ENCODE data around the gene TAAR5.
"Not testable (repeated sequence)": the region's sequence is repeated elsewhere in the genome, so short reads cannot be mapped to it uniquely, and the experiment has no call there.

TAAR5 gene

GRCh38 chr6:132607544-132608233 is 18.1 kb upstream of the TAAR5 start:
- H3K27me3 ChIP-seq (ENCODE audit: control insufficient read depth, insufficient read depth, low read length), result no peaks in the 10 kb centered on the region
- no peak overlapping the region for H3K9ac ChIP-seq (ENCODE audit: low read length)
- H3K4me3 ChIP-seq (ENCODE audit: low read length), result no peak overlapping the region
- no peak overlapping the region for H3K27ac ChIP-seq (ENCODE audit: low read depth, low read length)
- no peaks in the 10 kb centered on the region for H3K36me3 ChIP-seq (ENCODE audit: control insufficient read depth, insufficient read depth, low read length)
- no peaks in the 10 kb centered on the region for H3K4me1 ChIP-seq (ENCODE audit: control insufficient read depth, insufficient read depth, low read length)

- Histone ChIP-seq H3K4me3 (ENCODE audit: low read length) (no peak overlapping the region), H3K4me1 (ENCODE audit: control insufficient read depth, insufficient read depth, low read length) (no peaks in the 10 kb centered on the region), H3K36me3 (ENCODE audit: control insufficient read depth, insufficient read depth, low read length) (no peaks in the 10 kb centered on the region), H3K9ac (ENCODE audit: low read length) (no peak overlapping the region), H3K27ac (ENCODE audit: low read depth, low read length) (no peak overlapping the region), H3K27me3 (ENCODE audit: control insufficient read depth, insufficient read depth, low read length) (no peaks in the 10 kb centered on the region)
These were observed 15.2 kb upstream of the TAAR5 start for GRCh38 chr6:132604635-132605152.

DNA sequence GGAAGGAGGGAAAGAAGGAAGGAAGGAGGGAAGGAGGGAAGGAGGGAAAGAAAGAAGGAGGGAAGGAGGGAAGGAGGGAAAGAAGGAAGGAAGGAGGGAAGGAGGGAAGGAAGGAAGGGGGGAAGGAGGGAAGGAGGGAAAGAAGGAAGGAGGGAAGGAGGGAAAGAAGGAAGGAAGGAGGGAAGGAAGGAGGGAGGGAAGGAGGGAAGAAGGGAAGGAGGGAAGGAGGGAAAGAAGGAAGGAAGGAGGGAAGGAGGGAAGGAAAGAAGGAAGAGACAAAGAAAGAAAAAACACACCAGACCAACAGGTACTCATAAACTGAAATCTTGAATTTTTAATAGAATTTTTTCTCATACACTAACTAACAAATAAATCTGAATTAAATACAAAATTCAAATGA is 11.4 kb upstream of the TAAR5 start:
- H3K4me3 ChIP-seq (ENCODE audit: low read length); H3K27ac ChIP-seq (ENCODE audit: low read depth, low read length); H3K9ac ChIP-seq (ENCODE audit: low read length); H3K27me3 ChIP-seq (ENCODE audit: control insufficient read depth, insufficient read depth, low read length); H3K36me3 ChIP-seq (ENCODE audit: control insufficient read depth, insufficient read depth, low read length); H3K4me1 ChIP-seq (ENCODE audit: control insufficient read depth, insufficient read depth, low read length): not testable (repeated sequence)

GRCh38 chr6:132598473-132598872 is 8.9 kb upstream of the TAAR5 start:
- H3K36me3 ChIP-seq (ENCODE audit: control insufficient read depth, insufficient read depth, low read length), result no peaks in the 10 kb centered on the region
- no peaks in the 10 kb centered on the region for H3K27me3 ChIP-seq (ENCODE audit: control insufficient read depth, insufficient read depth, low read length)
- no peak overlapping the region for H3K27ac ChIP-seq (ENCODE audit: low read depth, low read length)
- no peaks in the 10 kb centered on the region for H3K4me1 ChIP-seq (ENCODE audit: control insufficient read depth, insufficient read depth, low read length)
- H3K9ac ChIP-seq (ENCODE audit: low read length), result no peak overlapping the region
- H3K4me3 ChIP-seq (ENCODE audit: low read length), result no peak overlapping the region

DNA sequence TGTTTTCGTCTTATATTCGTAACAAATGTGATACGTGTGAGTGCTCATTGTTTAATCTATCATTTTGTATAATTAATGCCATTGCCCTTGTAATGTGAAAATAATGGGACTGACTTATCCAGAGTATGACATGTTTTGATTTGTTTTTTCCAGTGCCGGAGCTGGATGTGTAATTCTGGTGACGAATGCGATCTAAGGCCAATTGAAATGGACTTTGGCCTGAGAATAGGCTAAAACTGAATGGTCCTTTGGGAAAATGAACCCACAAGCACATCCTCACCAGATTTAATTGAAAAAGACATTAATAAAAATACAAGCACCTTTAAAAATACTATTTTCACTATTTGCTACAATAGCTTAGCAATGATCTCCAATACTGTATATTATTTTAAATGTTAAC is 6.7 kb upstream of the TAAR5 start:
- Histone ChIP-seq H3K9ac (ENCODE audit: low read length) (no peak overlapping the region), H3K27ac (ENCODE audit: low read depth, low read length) (no peak overlapping the region), H3K4me1 (ENCODE audit: control insufficient read depth, insufficient read depth, low read length) (no peaks in the 10 kb centered on the region)

GRCh38 chr6:132592855-132593254 is 3.3 kb upstream of the TAAR5 start:
- H3K27ac ChIP-seq (ENCODE audit: low read depth, low read length), result no peak overlapping the region
- H3K9ac ChIP-seq (ENCODE audit: low read length), result no peak overlapping the region
- no peaks in the 10 kb centered on the region for H3K4me1 ChIP-seq (ENCODE audit: control insufficient read depth, insufficient read depth, low read length)
- no peaks in the 10 kb centered on the region for H3K27me3 ChIP-seq (ENCODE audit: control insufficient read depth, insufficient read depth, low read length)
- H3K4me3 ChIP-seq (ENCODE audit: low read length), result no peak overlapping the region
- no peaks in the 10 kb centered on the region for H3K36me3 ChIP-seq (ENCODE audit: control insufficient read depth, insufficient read depth, low read length)

More for the DNA sequence above, 6.7 kb upstream of the TAAR5 start:
- no peaks in the 10 kb centered on the region for H3K27me3 ChIP-seq (ENCODE audit: control insufficient read depth, insufficient read depth, low read length)
- no peak overlapping the region for H3K4me3 ChIP-seq (ENCODE audit: low read length)
- no peaks in the 10 kb centered on the region for H3K36me3 ChIP-seq (ENCODE audit: control insufficient read depth, insufficient read depth, low read length)

DNA sequence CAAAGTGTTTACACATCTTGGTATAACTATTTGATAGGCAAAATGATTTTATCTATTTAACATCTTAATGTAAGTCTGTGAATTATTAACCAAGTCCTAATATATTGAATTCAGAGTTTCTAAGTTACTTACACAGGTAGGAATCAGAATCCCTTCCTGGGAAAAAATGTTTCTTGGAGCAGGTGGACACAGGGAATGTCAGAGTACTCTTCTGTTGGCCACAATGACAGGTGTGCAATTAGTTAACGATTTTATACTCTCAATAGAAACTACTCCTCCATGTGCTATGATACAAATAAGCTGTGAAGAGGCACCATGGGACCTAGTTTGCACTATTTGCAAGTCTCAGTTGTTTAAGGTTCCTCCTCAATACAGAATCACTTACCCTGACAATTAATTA is 821 bp upstream of the TAAR5 start:
- no peaks in the 10 kb centered on the region for H3K27me3 ChIP-seq (ENCODE audit: control insufficient read depth, insufficient read depth, low read length)
- no peak overlapping the region for H3K4me3 ChIP-seq (ENCODE audit: low read length)

GRCh38 chr6:132587424-132587823 is 2.1 kb downstream of the TAAR5 start:
- H3K36me3 ChIP-seq (ENCODE audit: control insufficient read depth, insufficient read depth, low read length), result no peaks in the 10 kb centered on the region
- no peak overlapping the region for H3K4me3 ChIP-seq (ENCODE audit: low read length)
- H3K9ac ChIP-seq (ENCODE audit: low read length), result no peak overlapping the region
- no peaks in the 10 kb centered on the region for H3K4me1 ChIP-seq (ENCODE audit: control insufficient read depth, insufficient read depth, low read length)
- H3K27ac ChIP-seq (ENCODE audit: low read depth, low read length), result no peak overlapping the region
- no peaks in the 10 kb centered on the region for H3K27me3 ChIP-seq (ENCODE audit: control insufficient read depth, insufficient read depth, low read length)

More for the DNA sequence above, 821 bp upstream of the TAAR5 start:
- no peaks in the 10 kb centered on the region for H3K36me3 ChIP-seq (ENCODE audit: control insufficient read depth, insufficient read depth, low read length)
- H3K27ac ChIP-seq (ENCODE audit: low read depth, low read length), result no peak overlapping the region
- no peaks in the 10 kb centered on the region for H3K4me1 ChIP-seq (ENCODE audit: control insufficient read depth, insufficient read depth, low read length)
- no peak overlapping the region for H3K9ac ChIP-seq (ENCODE audit: low read length)

- no peak overlapping the region for H3K9ac ChIP-seq (ENCODE audit: low read length)
- H3K27ac ChIP-seq (ENCODE audit: low read depth, low read length), result no peak overlapping the region
- H3K36me3 ChIP-seq (ENCODE audit: control insufficient read depth, insufficient read depth, low read length), result no peaks in the 10 kb centered on the region
- H3K4me3 ChIP-seq (ENCODE audit: low read length), result no peak overlapping the region
- H3K27me3 ChIP-seq (ENCODE audit: control insufficient read depth, insufficient read depth, low read length), result no peaks in the 10 kb centered on the region
- H3K4me1 ChIP-seq (ENCODE audit: control insufficient read depth, insufficient read depth, low read length), result no peaks in the 10 kb centered on the region
These were observed 4.8 kb downstream of the TAAR5 start for GRCh38 chr6:132584698-132585097.

DNA sequence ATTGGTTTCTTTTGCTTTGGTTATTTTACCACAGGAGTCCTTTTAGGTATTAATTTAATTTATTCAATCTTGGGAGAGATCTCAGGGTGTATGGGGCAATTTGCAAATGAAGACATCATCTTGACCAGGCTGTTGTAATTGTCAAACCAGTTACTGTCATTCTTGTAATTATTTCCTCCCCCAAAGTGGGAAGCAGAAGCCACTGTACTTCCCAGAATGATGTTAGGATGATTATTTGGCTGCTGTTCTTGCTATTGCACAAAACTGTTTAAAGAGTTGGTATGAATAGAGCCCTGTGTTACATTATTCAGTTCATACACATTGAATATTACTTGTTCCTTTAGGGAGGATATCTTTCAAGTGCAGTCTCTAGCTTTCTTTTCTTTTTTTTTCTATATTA is 17.8 kb downstream of the TAAR5 start:
- Histone ChIP-seq H3K4me1 (ENCODE audit: control insufficient read depth, insufficient read depth, low read length) (no peaks in the 10 kb centered on the region), H3K9ac (ENCODE audit: low read length) (no peak overlapping the region), H3K27ac (ENCODE audit: low read depth, low read length) (no peak overlapping the region), H3K36me3 (ENCODE audit: control insufficient read depth, insufficient read depth, low read length) (no peaks in the 10 kb centered on the region), H3K27me3 (ENCODE audit: control insufficient read depth, insufficient read depth, low read length) (no peaks in the 10 kb centered on the region), H3K4me3 (ENCODE audit: low read length) (no peak overlapping the region)

DNA sequence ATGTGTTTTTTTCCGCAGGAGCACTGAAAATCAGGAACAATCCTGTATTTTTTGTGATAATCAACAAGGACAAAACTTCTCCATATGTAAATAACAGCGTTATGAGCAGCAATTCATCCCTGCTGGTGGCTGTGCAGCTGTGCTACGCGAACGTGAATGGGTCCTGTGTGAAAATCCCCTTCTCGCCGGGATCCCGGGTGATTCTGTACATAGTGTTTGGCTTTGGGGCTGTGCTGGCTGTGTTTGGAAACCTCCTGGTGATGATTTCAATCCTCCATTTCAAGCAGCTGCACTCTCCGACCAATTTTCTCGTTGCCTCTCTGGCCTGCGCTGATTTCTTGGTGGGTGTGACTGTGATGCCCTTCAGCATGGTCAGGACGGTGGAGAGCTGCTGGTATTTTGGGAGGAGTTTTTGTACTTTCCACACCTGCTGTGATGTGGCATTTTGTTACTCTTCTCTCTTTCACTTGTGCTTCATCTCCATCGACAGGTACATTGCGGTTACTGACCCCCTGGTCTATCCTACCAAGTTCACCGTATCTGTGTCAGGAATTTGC is 19.2 kb downstream of the TAAR5 start, which contains the start of gene TAAR6:
Gene TAAR6, plus strand, starts transcription at position 102 of the 557 bp plus-strand sequence. Its CDS starts 0 bp downstream, at position 102.
- no peak within 1 kb of the TSS for H3K4me3 ChIP-seq (ENCODE audit: low read length)
- H3K9ac ChIP-seq (ENCODE audit: low read length), result no peak within 1 kb of the TSS
- H3K27me3 ChIP-seq (ENCODE audit: control insufficient read depth, insufficient read depth, low read length), result no peaks in the 10 kb centered on the region
- H3K27ac ChIP-seq (ENCODE audit: low read depth, low read length), result no peak within 1 kb of the TSS
- H3K36me3 ChIP-seq (ENCODE audit: control insufficient read depth, insufficient read depth, low read length), result no peaks in the 10 kb centered on the region
- no peaks in the 10 kb centered on the region for H3K4me1 ChIP-seq (ENCODE audit: control insufficient read depth, insufficient read depth, low read length)

GRCh38 chr6:132569170-132569569 is 20.4 kb downstream of the TAAR5 start:
- Histone ChIP-seq H3K27me3 (ENCODE audit: control insufficient read depth, insufficient read depth, low read length) (no peaks in the 10 kb centered on the region), H3K4me1 (ENCODE audit: control insufficient read depth, insufficient read depth, low read length) (no peaks in the 10 kb centered on the region)

GRCh38 chr6:132568611-132569010 is 20.9 kb downstream of the TAAR5 start:
- Histone ChIP-seq H3K4me3 (ENCODE audit: low read length) (no peak overlapping the region), H3K9ac (ENCODE audit: low read length) (no peak overlapping the region)

More at GRCh38 chr6:132569170-132569569, 20.4 kb downstream of the TAAR5 start:
- Histone ChIP-seq H3K4me3 (ENCODE audit: low read length) (no peak overlapping the region), H3K9ac (ENCODE audit: low read length) (no peak overlapping the region), H3K36me3 (ENCODE audit: control insufficient read depth, insufficient read depth, low read length) (no peaks in the 10 kb centered on the region), H3K27ac (ENCODE audit: low read depth, low read length) (no peak overlapping the region)

More at GRCh38 chr6:132568611-132569010, 20.9 kb downstream of the TAAR5 start:
- Histone ChIP-seq H3K4me1 (ENCODE audit: control insufficient read depth, insufficient read depth, low read length) (no peaks in the 10 kb centered on the region), H3K27ac (ENCODE audit: low read depth, low read length) (no peak overlapping the region), H3K36me3 (ENCODE audit: control insufficient read depth, insufficient read depth, low read length) (no peaks in the 10 kb centered on the region), H3K27me3 (ENCODE audit: control insufficient read depth, insufficient read depth, low read length) (no peaks in the 10 kb centered on the region)
